ENCODE data around the gene NT5M.

DNA sequence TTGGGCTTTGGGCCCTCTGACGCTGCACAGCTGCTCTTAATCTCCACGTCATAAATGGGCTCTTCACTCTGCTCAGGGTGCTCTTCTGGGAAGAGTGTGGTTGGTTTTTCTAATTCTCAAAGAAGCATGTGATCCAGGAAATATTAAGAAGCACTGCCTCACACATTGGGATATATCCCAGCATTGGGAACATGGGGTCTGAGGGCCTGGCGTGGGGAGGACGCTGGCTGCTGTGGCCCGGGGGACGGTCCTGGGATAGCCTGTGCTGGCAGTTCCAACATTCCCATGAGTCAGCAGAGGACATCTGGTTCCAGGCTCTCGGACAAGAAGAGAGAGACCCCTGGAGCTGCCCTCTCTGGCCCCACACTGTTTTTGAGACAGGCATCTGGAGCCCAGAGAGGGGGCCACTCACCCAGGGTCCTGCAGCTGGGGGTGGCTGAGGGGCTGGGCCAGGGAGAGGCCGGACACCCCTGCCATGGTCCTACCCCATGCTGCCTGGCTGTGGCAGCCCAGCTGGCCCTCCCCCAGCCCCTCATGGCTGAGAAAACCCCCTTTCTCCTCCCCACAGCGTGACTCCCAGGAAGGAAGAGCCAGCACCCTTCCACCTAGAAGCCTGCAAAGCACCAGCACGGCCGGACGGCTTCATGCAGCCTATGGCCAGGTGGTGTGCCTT is 58.8 kb downstream of the NT5M start:
- TF ChIP-seq POLR2AphosphoS5 (IDR thresholded peaks at IDR 0.05; ENCODE audit: insufficient read depth in 1 of 2, low read depth in 1 of 2), result peak in 1 of 2 donors; percentile 44
- no peak for TF ChIP-seq POLR2A (IDR thresholded peaks at IDR 0.05)
- TF ChIP-seq, protein P1, sequence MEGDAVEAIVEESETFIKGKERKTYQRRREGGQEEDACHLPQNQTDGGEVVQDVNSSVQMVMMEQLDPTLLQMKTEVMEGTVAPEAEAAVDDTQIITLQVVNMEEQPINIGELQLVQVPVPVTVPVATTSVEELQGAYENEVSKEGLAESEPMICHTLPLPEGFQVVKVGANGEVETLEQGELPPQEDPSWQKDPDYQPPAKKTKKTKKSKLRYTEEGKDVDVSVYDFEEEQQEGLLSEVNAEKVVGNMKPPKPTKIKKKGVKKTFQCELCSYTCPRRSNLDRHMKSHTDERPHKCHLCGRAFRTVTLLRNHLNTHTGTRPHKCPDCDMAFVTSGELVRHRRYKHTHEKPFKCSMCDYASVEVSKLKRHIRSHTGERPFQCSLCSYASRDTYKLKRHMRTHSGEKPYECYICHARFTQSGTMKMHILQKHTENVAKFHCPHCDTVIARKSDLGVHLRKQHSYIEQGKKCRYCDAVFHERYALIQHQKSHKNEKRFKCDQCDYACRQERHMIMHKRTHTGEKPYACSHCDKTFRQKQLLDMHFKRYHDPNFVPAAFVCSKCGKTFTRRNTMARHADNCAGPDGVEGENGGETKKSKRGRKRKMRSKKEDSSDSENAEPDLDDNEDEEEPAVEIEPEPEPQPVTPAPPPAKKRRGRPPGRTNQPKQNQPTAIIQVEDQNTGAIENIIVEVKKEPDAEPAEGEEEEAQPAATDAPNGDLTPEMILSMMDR (IDR thresholded peaks at IDR 0.05), result no peak
